ENCODE results near the gene EGFR.

The EGFR gene

GRCh38 chr7:55063061-55063460, 44.2 kb downstream of the EGFR start:
- DNase-seq (ENCODE audit: low read depth in 2 of 2): no peak

DNA sequence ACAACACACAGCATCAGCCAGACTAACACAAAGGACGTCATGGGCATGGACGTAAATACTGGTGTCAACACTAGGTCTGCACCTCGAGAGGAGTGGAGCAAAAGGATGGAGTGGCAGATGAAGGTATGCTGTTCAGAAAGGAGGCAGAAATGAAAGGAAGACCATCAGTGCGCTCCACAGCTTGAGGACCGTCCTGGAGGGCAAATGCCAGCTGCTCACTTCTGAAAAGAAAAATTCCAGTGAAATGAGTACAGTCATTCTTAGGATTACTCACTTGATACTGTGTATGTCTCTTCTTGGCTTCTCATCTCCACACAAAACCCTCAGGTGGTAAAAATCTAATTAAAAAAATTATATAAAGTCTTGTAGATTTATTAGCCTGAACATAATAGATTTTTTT, 44.8 kb downstream of the EGFR start:
- DNase-seq (ENCODE audit: low read depth in 2 of 2): no peak

- no peak for DNase-seq (ENCODE audit: low read depth in 2 of 2)
Measured at GRCh38 chr7:55065079-55065478, 46.3 kb downstream of the EGFR start.

DNA sequence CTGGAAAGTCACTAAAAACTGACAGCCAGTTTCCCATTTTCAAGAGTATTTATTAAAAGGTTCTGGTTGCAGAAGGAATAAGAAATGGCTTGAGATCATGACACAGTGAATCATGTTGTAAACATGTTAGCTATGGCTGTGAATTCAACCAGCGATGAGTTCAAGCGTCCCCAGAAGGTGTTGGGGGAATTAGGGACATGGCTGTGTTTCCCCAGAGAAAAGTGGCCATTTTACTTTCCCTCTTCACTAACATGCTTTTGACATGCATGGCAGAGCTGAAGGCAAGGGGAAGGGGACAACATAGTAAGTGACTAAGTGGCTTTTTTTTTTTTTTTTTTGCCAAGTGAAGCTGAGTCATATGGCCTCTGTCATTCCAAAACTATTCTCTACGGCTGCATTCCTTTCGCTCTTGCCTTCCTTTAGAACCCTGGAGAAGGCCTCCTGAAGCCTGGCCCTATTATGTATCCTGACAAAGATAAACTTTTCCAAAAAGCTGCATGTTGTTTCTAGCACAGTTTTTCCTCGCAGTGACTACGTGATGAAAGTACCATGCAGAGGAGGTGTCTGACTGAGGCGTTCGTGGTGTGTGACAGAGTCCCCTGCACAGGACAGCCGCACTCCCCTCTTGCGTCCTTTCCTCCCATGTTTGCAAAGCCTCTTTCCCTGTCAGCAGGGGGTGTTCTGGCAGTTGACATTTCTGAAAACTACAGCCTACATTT, 46.9 kb downstream of the EGFR start:
- DNase-seq (ENCODE audit: low read depth in 2 of 2): no peak

- no peak for DNase-seq (ENCODE audit: low read depth in 2 of 2)
Measured at GRCh38 chr7:55066524-55066923, 47.7 kb downstream of the EGFR start.

- DNase-seq (ENCODE audit: low read depth in 2 of 2): no peak
Measured at GRCh38 chr7:55066938-55067337, 48.1 kb downstream of the EGFR start.

- DNase-seq (ENCODE audit: low read depth in 2 of 2): no peak
Measured at GRCh38 chr7:55067748-55068147, 48.9 kb downstream of the EGFR start.

- DNase-seq (ENCODE audit: low read depth in 2 of 2): no peak
Measured at GRCh38 chr7:55069271-55069792, 50.5 kb downstream of the EGFR start.

- DNase-seq (ENCODE audit: low read depth in 2 of 2): no peak
Measured at GRCh38 chr7:55070271-55070743, 51.5 kb downstream of the EGFR start.

DNA sequence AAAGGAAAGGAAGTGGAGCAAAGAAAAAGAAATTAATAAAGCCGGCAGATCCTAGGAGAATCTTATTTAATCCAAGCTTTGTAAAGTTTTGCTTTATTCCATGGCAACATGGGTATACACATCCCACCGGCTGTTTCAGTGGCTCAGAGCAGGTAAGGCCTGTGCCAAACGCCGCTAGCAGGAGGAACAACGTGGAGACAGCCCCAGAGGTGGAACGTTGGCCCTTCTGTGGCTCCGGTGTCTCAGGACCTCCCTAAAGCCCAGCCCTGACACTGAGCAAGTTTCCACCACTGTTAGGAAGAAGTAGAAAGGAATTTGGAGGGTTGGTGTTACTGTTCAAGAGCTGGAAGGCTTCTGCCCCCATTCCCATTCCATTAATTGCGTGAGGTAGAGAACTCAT, 52.0 kb downstream of the EGFR start:
- no peak for DNase-seq (ENCODE audit: low read depth in 2 of 2)

GRCh38 chr7:55071411-55072175, 52.8 kb downstream of the EGFR start:
- DNase-seq (ENCODE audit: low read depth in 2 of 2): no peak

DNA sequence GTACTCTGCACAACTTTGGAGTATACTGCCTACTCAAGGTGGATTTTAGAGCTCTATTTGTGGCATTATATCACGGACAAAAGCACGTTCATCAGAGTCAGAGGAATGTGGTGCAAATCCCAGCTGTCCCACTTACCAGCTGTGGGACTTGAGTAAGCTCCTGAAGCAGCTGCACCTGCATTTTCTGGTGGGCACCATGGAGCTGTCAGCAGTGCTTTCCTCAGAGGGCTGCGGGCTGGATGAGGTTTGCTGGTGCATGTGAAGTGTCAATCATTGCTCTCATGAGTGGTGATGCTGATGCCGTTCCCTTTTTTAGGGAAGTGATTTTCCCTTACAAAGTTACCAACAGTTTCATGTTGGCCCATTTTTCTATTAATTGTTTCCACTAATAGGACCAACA, 53.4 kb downstream of the EGFR start:
- no peak for DNase-seq (ENCODE audit: low read depth in 2 of 2)

- no peak for DNase-seq (ENCODE audit: low read depth in 2 of 2)
Measured at GRCh38 chr7:55073051-55073511, 54.3 kb downstream of the EGFR start.

DNA sequence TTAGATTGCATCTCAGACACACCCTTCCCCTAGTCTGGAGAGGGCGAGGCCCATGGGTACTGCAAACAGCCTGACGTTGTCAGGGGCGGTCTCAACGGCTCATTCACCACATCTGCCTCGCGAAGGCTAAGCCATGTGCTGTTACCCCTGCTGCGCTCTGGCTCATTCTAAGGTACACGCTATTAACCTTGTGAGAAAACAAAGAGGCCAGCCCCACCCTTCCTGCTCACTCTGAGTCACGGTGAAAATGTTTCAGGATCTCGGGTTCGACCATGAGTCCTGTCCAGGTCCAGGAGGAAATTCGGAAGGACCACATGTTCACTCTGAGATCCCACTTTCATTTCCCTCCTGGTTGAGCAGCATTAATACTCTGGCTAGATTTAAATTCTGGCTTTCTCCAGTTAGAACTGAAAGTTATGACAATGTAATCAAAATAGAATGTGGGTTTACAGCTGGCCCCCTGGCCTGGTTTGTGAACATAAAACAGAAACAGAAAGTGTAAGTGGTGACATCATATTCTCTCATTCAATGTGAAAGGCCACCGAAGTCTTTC, 55.2 kb downstream of the EGFR start:
- peak in 1 of 2 donors; percentile 13 for DNase-seq (ENCODE audit: low read depth in 2 of 2)

- no peak for DNase-seq (ENCODE audit: low read depth in 2 of 2)
Measured at GRCh38 chr7:55075464-55076021, 56.7 kb downstream of the EGFR start.

- DNase-seq (ENCODE audit: low read depth in 2 of 2): no peak
Measured at GRCh38 chr7:55077561-55078410, 59.0 kb downstream of the EGFR start.

DNA sequence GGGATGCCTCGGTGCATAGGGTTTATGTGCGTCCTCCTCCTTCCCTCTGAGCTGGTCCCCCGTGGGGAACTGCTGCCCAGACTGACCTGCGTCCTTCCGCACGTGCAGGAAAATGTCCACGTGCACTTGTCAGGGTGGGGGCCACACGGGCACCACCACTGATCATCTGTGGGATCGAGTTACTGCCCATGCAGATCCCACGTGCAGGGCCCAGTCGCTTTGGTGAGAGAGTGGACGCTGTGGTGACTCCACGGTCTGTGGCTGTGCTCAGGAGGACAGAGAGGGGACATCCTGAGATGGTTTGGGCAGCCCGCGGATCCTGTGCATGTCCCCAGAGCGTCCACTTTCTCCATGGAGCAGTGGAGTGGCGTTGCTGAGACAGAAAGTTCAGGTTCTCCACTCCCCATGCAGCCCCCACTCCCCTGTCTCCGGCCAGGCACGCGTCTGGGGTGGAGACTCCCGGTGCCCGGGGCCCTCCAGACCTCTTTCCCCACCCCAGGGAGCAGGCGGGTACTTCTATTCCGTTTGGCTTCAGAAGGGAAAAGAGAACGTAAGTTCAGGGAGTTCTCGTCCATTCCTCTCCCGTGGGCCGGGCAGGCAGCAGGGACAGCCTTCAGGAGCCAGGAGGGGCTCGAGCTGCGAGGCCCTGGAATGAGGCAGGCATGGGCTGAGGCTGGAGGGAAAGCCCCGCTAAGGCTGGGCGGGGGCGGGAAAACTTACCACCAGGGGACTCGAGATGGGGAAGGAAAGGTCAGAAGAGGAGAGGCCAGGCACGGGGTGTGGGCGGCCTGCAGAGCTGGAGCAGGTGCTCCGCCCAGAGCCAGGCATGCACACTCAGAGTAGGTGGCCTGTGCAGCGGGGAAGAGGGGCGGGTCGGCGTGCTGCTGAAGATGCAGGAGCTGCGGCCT, 59.9 kb downstream of the EGFR start:
- DNase-seq (ENCODE audit: low read depth in 2 of 2): no peak

DNA sequence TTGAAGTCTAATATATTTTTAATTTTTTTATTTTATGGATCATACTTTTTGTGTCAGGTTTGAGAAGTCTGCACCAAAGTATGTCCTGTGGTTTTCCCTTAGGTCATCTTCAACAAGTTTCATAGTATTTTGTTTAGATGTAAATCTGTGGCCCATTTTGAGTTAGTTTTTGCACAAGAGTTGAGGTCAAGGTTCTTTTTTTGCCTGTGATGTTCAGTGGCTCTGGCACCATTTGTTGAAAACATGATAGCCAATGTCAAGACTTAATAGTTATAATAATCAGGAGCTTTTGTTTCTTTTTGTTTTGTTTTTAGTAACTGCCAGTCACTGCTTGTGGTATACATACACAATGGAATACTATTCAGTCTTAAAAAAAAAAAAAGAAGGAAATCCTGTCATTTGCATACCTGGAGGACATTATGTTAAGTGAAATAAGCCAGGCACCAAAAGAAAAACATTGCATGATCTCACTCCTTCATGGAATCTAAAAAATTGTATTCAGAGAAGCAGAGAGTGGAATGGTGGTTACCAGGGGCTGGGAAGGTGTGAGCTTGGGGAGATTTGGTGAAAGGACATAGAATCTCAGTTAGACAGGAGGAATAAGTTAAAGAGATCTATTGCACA, 61.3 kb downstream of the EGFR start:
- no peak for DNase-seq (ENCODE audit: low read depth in 2 of 2)

GRCh38 chr7:55081068-55081467, 62.3 kb downstream of the EGFR start:
- no peak for DNase-seq (ENCODE audit: low read depth in 2 of 2)

Data from stimulated activated CD4-positive, alpha-beta T cell treated with anti-CD3 and anti-CD28 coated beads, Interleukin-4, amount 100 ng/mL, for 48 hours (primary cell).